ENCODE results near the gene FXYD2.

DNA sequence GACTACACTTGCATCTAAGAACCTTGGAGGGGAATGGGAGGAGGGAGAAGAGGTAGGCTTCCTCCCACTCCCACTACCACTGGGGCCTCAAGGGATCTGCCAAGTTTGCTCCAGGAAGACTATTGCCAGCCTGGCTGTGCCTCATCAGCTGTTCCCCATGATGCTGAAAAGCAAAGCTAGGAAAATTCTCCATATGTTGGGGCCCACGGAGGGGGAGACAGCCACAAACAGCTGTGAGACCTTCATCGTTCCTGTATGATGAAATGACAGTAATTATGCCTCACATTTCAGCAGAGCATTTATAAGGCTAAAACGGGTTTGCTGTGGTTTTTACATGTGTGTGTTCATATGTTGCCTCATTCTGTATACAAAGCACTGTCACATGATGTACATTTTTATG, 34.3 kb downstream of the FXYD2 start:
- TF ChIP-seq YY1 (IDR thresholded peaks at IDR 0.05; ENCODE audit: insufficient read depth, insufficient replicate concordance, low read depth, low read length): no peak
- no peak for TF ChIP-seq TARDBP (CRISPR knock-in tag; IDR thresholded peaks at IDR 0.05)
- TF ChIP-seq CTCF (CRISPR knock-in tag; IDR thresholded peaks at IDR 0.05): no peak
- no peak for TF ChIP-seq ZNF567 (CRISPR knock-in tag; IDR thresholded peaks at IDR 0.05; ENCODE audit: borderline replicate concordance)
- no peak for TF ChIP-seq ZC3H13 (CRISPR knock-in tag; IDR thresholded peaks at IDR 0.05)
- TF ChIP-seq, protein P1, sequence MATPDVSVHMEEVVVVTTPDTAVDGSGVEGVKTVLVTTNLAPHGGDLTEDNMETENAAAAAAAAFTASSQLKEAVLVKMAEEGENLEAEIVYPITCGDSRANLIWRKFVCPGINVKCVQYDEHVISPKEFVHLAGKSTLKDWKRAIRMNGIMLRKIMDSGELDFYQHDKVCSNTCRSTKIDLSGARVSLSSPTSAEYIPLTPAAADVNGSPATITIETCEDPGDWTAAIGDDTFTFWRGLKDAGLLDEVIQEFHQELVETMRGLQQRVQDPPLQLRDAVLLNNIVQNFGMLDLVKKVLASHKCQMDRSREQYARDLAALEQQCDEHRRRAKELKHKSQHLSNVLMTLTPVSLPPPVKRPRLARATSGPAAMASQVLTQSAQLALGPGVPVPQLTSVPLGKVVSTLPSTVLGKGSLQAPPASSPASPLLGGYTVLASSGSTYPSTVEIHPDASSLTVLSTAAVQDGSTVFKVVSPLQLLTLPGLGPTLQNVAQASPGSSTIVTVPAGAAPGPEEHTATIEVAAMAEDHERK (CRISPR knock-in tag; IDR thresholded peaks at IDR 0.05; ENCODE audit: low read depth): no peak

Data from HepG2 (cell line).